Nephron (organoid): ENCODE data around the gene HEATR1.

Experiments
- H3K27ac Mint-ChIP-seq, 3 experiments: 2 replicates each; pipeline ENCODE4 v1.8.0; 2020; ENCODE audit warnings: mixed read lengths in 3 of 3, mild to moderate bottlenecking in 2 of 3, moderate library complexity in 1 of 3
- H3K27me3 Mint-ChIP-seq: 2 replicates; pipeline ENCODE4 v1.8.0; 2021; ENCODE audit warnings: low read depth, mild to moderate bottlenecking, moderate library complexity, mixed read lengths
- H3K36me3 Mint-ChIP-seq: 2 replicates; pipeline ENCODE4 v1.8.0; 2020; ENCODE audit warnings: low read depth, mixed read lengths
- H3K4me1 Mint-ChIP-seq: 2 replicates; pipeline ENCODE4 v1.8.0; 2020; ENCODE audit warnings: mixed read lengths
- H3K4me3 Mint-ChIP-seq, 3 experiments: 2 replicates each; pipeline ENCODE4 v1.8.0; 2020; ENCODE audit warnings: mild to moderate bottlenecking in 3 of 3, mixed read lengths in 3 of 3, moderate library complexity in 2 of 3
- H3K9me3 Mint-ChIP-seq: 2 replicates; pipeline ENCODE4 v1.8.0; 2020; ENCODE audit warnings: mixed read lengths
- TF ChIP-seq, protein P1 (sequence below), 3 experiments: fragments of 200-600 bp; sonication (generic); IDR thresholded peaks; one replicate each; pipeline ENCODE4 v1.5.0; 2021; ENCODE audit warnings: antibody characterized with exemption in 3 of 3; ENCODE audit not compliant: unreplicated experiment in 3 of 3

HEATR1 gene

DNA sequence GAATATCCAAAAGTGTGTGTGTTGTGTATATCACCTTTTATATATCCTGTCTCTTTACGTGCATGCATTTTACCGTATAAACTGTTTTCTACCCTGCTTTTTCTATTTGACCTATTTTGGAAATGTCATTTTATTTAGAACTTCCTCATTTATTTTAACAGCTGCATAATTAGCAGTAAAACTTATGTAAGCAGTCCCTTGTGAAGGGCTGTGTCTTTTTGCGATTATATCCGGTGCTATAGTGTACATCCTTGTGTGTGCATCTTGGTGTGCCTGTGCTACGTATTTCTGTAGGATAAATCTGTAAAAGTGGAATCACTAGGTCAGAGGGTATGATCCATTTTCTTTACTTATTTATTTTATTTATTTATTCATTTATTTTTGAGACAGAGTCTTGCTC, 73.4 kb downstream of the HEATR1 start:
- Mint-ChIP-seq H3K36me3 (peaks cover 31% of the 10 kb centered on the region), H3K9me3 (no peaks in the 10 kb centered on the region), H3K4me3 (no peak overlapping the region), H3K27ac (no peak overlapping the region), H3K4me1 (no peaks in the 10 kb centered on the region), H3K27me3 (no peaks in the 10 kb centered on the region)
- TF ChIP-seq, protein P1, sequence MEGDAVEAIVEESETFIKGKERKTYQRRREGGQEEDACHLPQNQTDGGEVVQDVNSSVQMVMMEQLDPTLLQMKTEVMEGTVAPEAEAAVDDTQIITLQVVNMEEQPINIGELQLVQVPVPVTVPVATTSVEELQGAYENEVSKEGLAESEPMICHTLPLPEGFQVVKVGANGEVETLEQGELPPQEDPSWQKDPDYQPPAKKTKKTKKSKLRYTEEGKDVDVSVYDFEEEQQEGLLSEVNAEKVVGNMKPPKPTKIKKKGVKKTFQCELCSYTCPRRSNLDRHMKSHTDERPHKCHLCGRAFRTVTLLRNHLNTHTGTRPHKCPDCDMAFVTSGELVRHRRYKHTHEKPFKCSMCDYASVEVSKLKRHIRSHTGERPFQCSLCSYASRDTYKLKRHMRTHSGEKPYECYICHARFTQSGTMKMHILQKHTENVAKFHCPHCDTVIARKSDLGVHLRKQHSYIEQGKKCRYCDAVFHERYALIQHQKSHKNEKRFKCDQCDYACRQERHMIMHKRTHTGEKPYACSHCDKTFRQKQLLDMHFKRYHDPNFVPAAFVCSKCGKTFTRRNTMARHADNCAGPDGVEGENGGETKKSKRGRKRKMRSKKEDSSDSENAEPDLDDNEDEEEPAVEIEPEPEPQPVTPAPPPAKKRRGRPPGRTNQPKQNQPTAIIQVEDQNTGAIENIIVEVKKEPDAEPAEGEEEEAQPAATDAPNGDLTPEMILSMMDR (IDR thresholded peaks at IDR 0.05; ENCODE audit: unreplicated experiment in 3 of 3) = no peak

DNA sequence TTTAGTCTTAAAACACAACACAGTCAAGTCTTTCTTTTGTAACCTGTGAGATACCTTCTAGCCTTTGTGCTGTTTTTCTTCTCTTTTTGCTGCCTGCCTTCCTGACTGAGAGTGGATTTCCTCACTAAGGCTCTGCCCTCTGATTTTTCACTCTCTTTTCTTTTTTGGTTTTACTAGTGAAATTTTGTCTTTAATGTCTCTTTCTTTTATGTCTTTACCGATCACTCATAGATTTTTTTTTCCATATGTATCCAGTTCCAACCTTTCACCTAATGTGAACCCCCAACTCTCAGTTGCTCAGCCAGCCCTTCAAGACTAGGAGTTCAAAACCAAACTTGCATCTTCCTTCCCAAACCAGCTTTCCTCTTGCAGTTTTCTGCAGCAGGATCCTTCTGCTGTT, 74.0 kb downstream of the HEATR1 start:
- TF ChIP-seq, protein P1 (IDR thresholded peaks at IDR 0.05; ENCODE audit: unreplicated experiment in 3 of 3) = no peak
- no peak overlapping the region for H3K27ac Mint-ChIP-seq

DNA sequence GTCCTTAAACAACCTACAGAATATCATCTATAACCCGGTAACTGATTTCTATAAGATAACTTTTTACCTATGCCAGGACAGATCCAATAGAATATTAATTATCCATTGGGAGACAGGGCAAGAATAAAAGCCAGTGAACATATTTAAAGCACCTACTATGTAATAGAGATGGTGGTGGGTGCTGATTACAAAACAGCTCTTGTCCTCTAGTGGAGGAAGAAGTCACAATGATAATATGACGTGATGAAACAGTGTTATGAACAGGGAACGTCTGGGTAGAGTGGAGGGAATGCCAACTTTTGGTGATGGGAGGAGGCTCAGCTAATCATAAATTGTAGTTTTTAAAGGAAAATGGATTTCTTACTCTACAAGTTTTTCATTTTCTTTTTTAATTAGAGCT, 78.2 kb downstream of the HEATR1 start:
- Mint-ChIP-seq H3K36me3 (peaks cover 22% of the 10 kb centered on the region), H3K27ac (no peak overlapping the region), H3K9me3 (no peaks in the 10 kb centered on the region), H3K4me3 (peak overlapping the region in 2 of 3 experiments; percentile 9 to 22), H3K4me1 (peaks cover 18% of the 10 kb centered on the region), H3K27me3 (no peaks in the 10 kb centered on the region)
- TF ChIP-seq, protein P1 (IDR thresholded peaks at IDR 0.05; ENCODE audit: unreplicated experiment in 3 of 3) = no peak

More for the DNA sequence above, 74.0 kb downstream of the HEATR1 start:
- H3K9me3 Mint-ChIP-seq = no peaks in the 10 kb centered on the region
- H3K27me3 Mint-ChIP-seq = no peaks in the 10 kb centered on the region
- H3K4me1 Mint-ChIP-seq = no peaks in the 10 kb centered on the region
- no peak overlapping the region for H3K4me3 Mint-ChIP-seq
- peaks cover 32% of the 10 kb centered on the region for H3K36me3 Mint-ChIP-seq

DNA sequence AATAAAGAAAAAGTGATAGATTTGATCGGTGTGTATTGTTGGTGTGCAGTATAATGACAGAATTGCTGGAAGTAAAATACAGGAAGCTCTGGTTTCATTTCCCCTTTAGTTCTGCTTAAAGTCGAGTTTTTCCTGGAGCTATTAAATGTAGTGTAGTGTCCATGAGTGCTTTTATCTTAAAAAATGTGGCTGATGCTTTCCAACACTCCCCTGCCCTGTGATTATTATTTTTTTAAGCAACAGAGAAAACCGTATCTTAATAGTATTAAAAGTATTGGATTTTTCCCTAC, 79.5 kb downstream of the HEATR1 start:
- Mint-ChIP-seq H3K27me3 (no peaks in the 10 kb centered on the region), H3K9me3 (no peaks in the 10 kb centered on the region), H3K36me3 (peaks cover 18% of the 10 kb centered on the region), H3K4me3 (peak overlapping the region; percentile 97 to 99 (median 99)), H3K4me1 (peaks cover 18% of the 10 kb centered on the region), H3K27ac (peak overlapping the region; percentile 71 to 97 (median 96))
- TF ChIP-seq, protein P1 (IDR thresholded peaks at IDR 0.05; ENCODE audit: unreplicated experiment in 3 of 3) = no peak

DNA sequence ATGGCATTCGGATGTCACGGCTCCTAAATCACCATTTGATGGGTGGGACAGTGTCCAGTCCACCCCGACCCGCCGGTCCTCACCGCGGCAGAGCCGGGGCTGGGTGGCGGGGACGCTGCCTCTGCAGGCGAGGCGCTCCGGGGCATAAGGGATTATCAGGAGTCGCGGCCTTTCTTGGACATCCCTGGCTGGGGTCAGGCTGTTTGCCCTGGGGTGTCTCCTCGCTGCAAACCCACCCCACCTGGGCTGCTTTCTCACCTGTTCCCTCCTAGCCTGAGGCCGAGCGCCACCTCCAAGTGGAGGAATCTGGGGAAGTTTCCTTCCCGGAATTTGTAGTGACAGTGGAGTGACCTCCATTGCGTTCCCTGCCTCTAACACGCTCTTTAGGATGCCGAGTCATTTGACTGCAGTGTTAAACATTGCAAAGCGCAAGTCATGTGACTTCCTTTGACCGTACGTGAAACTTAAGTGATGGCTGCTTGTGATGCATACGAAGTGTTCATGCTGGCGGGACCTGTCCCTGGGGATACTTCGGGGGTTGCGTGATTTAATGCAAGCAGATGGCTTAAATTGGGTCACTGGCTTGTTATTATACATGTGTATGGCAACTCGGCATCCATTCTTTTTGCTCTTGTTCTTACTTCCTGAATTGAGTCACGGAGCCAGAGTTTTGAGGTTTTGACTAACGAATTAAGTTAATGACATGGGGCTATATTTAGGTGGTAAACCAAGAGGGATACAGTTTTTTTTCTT, 80.0 kb downstream of the HEATR1 start:
- TF ChIP-seq, protein P1 (IDR thresholded peaks at IDR 0.05; ENCODE audit: unreplicated experiment in 3 of 3) = no peak
- H3K9me3 Mint-ChIP-seq = no peaks in the 10 kb centered on the region
- peak overlapping the region; percentile 97 to 99 (median 99) for H3K4me3 Mint-ChIP-seq
- peak overlapping the region; percentile 71 to 97 (median 96) for H3K27ac Mint-ChIP-seq
- H3K4me1 Mint-ChIP-seq = peaks cover 18% of the 10 kb centered on the region
- H3K36me3 Mint-ChIP-seq = peaks cover 18% of the 10 kb centered on the region
- H3K27me3 Mint-ChIP-seq = no peaks in the 10 kb centered on the region

DNA sequence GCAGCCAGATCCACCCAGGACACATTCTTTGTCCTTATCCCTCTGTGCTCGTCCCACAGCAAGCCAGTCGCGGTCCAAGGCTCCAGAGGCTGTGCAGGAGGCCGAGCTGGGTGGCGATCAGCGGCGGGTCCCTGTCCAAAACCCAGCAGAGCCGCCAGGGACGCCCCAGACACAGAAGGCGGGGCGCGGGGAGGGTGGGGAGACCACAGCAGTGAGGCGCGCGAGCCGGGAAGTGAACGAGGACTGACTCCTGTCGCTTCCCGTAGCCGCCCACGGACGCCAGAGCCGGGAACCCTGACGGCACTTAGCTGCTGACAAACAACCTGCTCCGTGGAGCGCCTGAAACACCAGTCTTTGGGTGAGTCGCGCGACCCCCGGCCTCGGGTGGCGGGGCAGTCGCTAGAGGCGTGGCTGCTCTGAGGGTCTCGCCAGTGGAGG, 80.6 kb downstream of the HEATR1 start, which contains the start of gene LGALS8:
Gene LGALS8, plus strand, starts transcription at position 279 of the 438 bp plus-strand sequence. CDS start 2,089 bp downstream, outside the sequence.
- TF ChIP-seq, protein P1 (IDR thresholded peaks at IDR 0.05; ENCODE audit: unreplicated experiment in 3 of 3) = no peak
- H3K27me3 Mint-ChIP-seq = no peaks in the 10 kb centered on the region
- peaks cover 18% of the 10 kb centered on the region for H3K4me1 Mint-ChIP-seq
- peak within 1 kb of the TSS; percentile 97 to 99 (median 99) for H3K4me3 Mint-ChIP-seq
- peaks cover 15% of the 10 kb centered on the region for H3K36me3 Mint-ChIP-seq
- H3K9me3 Mint-ChIP-seq = no peaks in the 10 kb centered on the region
- H3K27ac Mint-ChIP-seq = peak within 1 kb of the TSS; percentile 71 to 97 (median 96)
